HEK293T (cell line): ENCODE data around the gene QSOX2.

Source experiments
- CTCF ChIA-PET: fragments of 350-600 bp; formaldehyde crosslinking; extraction: SDS; loops from one replicate; lab custom pipeline; 2021; ENCODE audit warnings: antibody characterized with exemption, inconsistent platforms; lab: Yijun Ruan, JAX
- POLR2A ChIA-PET: fragments of 350-600 bp; formaldehyde crosslinking; extraction: SDS; loops from one replicate; lab custom pipeline; 2020; ENCODE audit warnings: antibody characterized with exemption, inconsistent platforms; lab: Yijun Ruan, JAX
- DNase-seq: peaks from one replicate; pipeline ENCODE4 v3.0.0; 2012; ENCODE audit warnings: mixed read lengths; ENCODE audit errors: extremely low spot score
- ARNT ChIP-seq: fragments of 450-650 bp; IDR thresholded peaks from 2 replicates; pipeline ENCODE4 v1.6.1; 2017; ENCODE audit warnings: mild to moderate bottlenecking
- BHLHE40 ChIP-seq: fragments of 450-650 bp; IDR thresholded peaks from 2 replicates; pipeline ENCODE4 v1.6.1; 2016; ENCODE audit warnings: mild to moderate bottlenecking, moderate library complexity, borderline replicate concordance
- CTBP1 ChIP-seq: fragments of 450-650 bp; IDR thresholded peaks from 2 replicates; pipeline ENCODE4 v1.6.1; 2016; ENCODE audit warnings: borderline replicate concordance
- ELF4 ChIP-seq: fragments of 450-650 bp; IDR thresholded peaks from 2 replicates; pipeline ENCODE4 v1.6.1; 2017; ENCODE audit warnings: antibody characterized with exemption
- FOXA1 ChIP-seq: fragments of 450-650 bp; IDR thresholded peaks from 2 replicates; pipeline ENCODE4 v1.6.1; 2016; ENCODE audit warnings: mild to moderate bottlenecking
- FOXK2 ChIP-seq: fragments of 450-650 bp; IDR thresholded peaks from 2 replicates; pipeline ENCODE4 v1.6.1; 2016; ENCODE audit warnings: mild to moderate bottlenecking
- FOXM1 ChIP-seq: fragments of 450-650 bp; IDR thresholded peaks from 2 replicates; pipeline ENCODE4 v1.6.1; 2017; ENCODE audit warnings: mild to moderate bottlenecking, borderline replicate concordance
- HDGF ChIP-seq: fragments of 450-650 bp; IDR thresholded peaks from 2 replicates; pipeline ENCODE4 v1.6.1; 2017; ENCODE audit warnings: antibody characterized with exemption, borderline replicate concordance
- L3MBTL2 ChIP-seq: fragments of 450-650 bp; conservative IDR thresholded peaks from 2 replicates; pipeline ENCODE4 v1.6.1; 2016; ENCODE audit warnings: mild to moderate bottlenecking
- LEF1 ChIP-seq: fragments of 450-650 bp; IDR thresholded peaks from 2 replicates; pipeline ENCODE4 v1.6.1; 2017; ENCODE audit warnings: mild to moderate bottlenecking, borderline replicate concordance
- NFRKB ChIP-seq: fragments of 450-650 bp; IDR thresholded peaks from 2 replicates; pipeline ENCODE4 v1.6.1; 2016; ENCODE audit warnings: mild to moderate bottlenecking, moderate library complexity
- PKNOX1 ChIP-seq: fragments of 450-650 bp; IDR thresholded peaks from 2 replicates; pipeline ENCODE4 v1.6.1; 2016
- SP1 ChIP-seq: fragments of 450-650 bp; IDR thresholded peaks from 2 replicates; pipeline ENCODE4 v1.6.1; 2017
- SUZ12 ChIP-seq: fragments of 450-650 bp; IDR thresholded peaks from 2 replicates; pipeline ENCODE4 v1.6.1; 2016; ENCODE audit warnings: mild to moderate bottlenecking
- TARDBP ChIP-seq: fragments of 450-650 bp; IDR thresholded peaks from 2 replicates; pipeline ENCODE4 v1.6.1; 2016
- ZNF384 ChIP-seq: fragments of 450-650 bp; IDR thresholded peaks from 2 replicates; pipeline ENCODE4 v1.6.1; 2016

Gene QSOX2

GRCh38 chr9:136253246-136254130, 7.9 kb upstream of the QSOX2 start:
- ChIA-PET POLR2A (interaction anchor here (1.5 kb wide), 1 partner anchor 14 kb away, joined by 9 read pairs; no protein-coding TSS in a partner anchor), CTCF (no interaction called here)
- DNase-seq = no peak
- no peak for TF ChIP-seq HDGF
- no peak for TF ChIP-seq TARDBP
- no peak for TF ChIP-seq FOXM1

- no peak for TF ChIP-seq ARNT
- TF ChIP-seq SUZ12 = no peak
- TF ChIP-seq FOXA1 = no peak
- TF ChIP-seq ZNF384 = no peak
- no peak for TF ChIP-seq BHLHE40
- TF ChIP-seq HDGF = no peak
- no peak for TF ChIP-seq PKNOX1
- no peak for TF ChIP-seq LEF1
- POLR2A ChIA-PET = no interaction called here
- no peak for DNase-seq
- CTCF ChIA-PET = no interaction called here
Measured at GRCh38 chr9:136252846-136253245, 7.2 kb upstream of the QSOX2 start.

- no peak for DNase-seq
- ChIA-PET POLR2A (no interaction called here), CTCF (no interaction called here)
- TF ChIP-seq NFRKB (no peak), HDGF (no peak), TARDBP (no peak), ZNF384 (no peak)
Measured at GRCh38 chr9:136252281-136252680, 6.7 kb upstream of the QSOX2 start.

- TF ChIP-seq BHLHE40 = no peak
- POLR2A ChIA-PET = interaction anchor here (1.4 kb wide), 1 partner anchor 16 kb away, joined by 4 read pairs; no protein-coding TSS in a partner anchor
- CTCF ChIA-PET = no interaction called here
Measured at GRCh38 chr9:136251264-136252115, 5.9 kb upstream of the QSOX2 start.

GRCh38 chr9:136250676-136251075, 5.1 kb upstream of the QSOX2 start:
- DNase-seq = no peak
- TF ChIP-seq NFRKB = no peak
- TF ChIP-seq ZNF384 = no peak
- no peak for TF ChIP-seq CTBP1
- TF ChIP-seq ARNT = no peak
- TF ChIP-seq PKNOX1 = no peak
- TF ChIP-seq LEF1 = no peak
- no peak for TF ChIP-seq FOXM1
- no peak for TF ChIP-seq L3MBTL2
- TF ChIP-seq FOXK2 = no peak
- TF ChIP-seq SP1 = no peak
- no peak for TF ChIP-seq TARDBP
- TF ChIP-seq ELF4 = no peak
- TF ChIP-seq BHLHE40 = no peak
- POLR2A ChIA-PET = interaction anchor here (1.0 to 1.4 kb wide), 2 partner anchors 10 to 16 kb away, joined by 4 read pairs; no protein-coding TSS in a partner anchor
- CTCF ChIA-PET = no interaction called here

More at GRCh38 chr9:136251264-136252115, 5.9 kb upstream of the QSOX2 start:
- no peak for DNase-seq

GRCh38 chr9:136249877-136250559, 4.4 kb upstream of the QSOX2 start:
- DNase-seq = no peak
- ChIA-PET POLR2A (interaction anchor here (1.0 to 1.4 kb wide), 2 partner anchors 10 to 17 kb away, joined by 4 read pairs; no protein-coding TSS in a partner anchor), CTCF (no interaction called here)

More at GRCh38 chr9:136249877-136250559, 4.4 kb upstream of the QSOX2 start:
- peak; percentile 72 for TF ChIP-seq L3MBTL2
- 0 out of 2 replicates have a peak, but pooled peaks have one; percentile 10 for TF ChIP-seq PKNOX1
- TF ChIP-seq SUZ12 = no peak
- no peak for TF ChIP-seq NFRKB
- no peak for TF ChIP-seq FOXM1
